GM12801 (cell line): ENCODE measurements around the gene TRIM39.

ENCODE experiments used
- CTCF ChIP-seq: IDR thresholded peaks from one replicate; pipeline ENCODE4 v1.5.1; 2011; ENCODE audit warnings: control low read depth; ENCODE audit not compliant: insufficient read length; ENCODE audit errors: extremely low read depth

Gene TRIM39

GRCh38 chr6:30312266-30312665 lies 14.5 kb upstream of the TRIM39 start:
- no peak for TF ChIP-seq CTCF

GRCh38 chr6:30312676-30313321 lies 13.9 kb upstream of the TRIM39 start:
- no peak for TF ChIP-seq CTCF

- TF ChIP-seq CTCF, result no peak
These were observed 11.6 kb upstream of the TRIM39 start for GRCh38 chr6:30315156-30315555.

- no peak for TF ChIP-seq CTCF
These were observed 8.7 kb upstream of the TRIM39 start for GRCh38 chr6:30317913-30318589.

GRCh38 chr6:30319146-30319835 lies 7.4 kb upstream of the TRIM39 start:
- TF ChIP-seq CTCF, result no peak

- TF ChIP-seq CTCF, result no peak
These were observed 4.9 kb upstream of the TRIM39 start for GRCh38 chr6:30321692-30322388.
